ENCODE measurements around the gene FKBP4. TPM values are rescaled to one million over a fixed set of nuclear protein-coding genes. Genes with fewer than 3 reads are reported as not detected.

FKBP4 gene
- total and polyA plus RNA-seq, 3 donors from 2014 or later, result 64.2 to 154 (median 74.9) TPM

DNA sequence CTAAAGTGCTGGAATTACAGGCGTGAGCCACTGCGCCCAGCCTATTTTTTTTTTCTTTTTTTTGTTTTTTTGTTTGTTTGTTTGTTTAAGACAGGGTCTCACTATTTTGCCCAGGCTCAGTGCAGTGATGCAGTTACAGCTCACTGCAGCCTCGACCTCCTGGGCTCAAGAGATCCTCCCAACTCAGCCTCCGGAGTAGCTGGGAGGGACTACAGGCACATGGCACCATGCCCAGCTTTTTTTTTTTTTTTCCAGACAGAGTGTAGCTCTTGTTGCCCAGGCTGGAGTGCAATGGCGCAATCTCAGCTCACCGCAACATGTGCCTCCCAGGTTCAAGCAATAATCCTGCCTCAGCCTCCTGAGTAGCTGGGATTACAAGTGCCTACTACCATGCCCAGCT, 11.9 kb downstream of the FKBP4 start:
- H3K36me3 ChIP-seq (ENCODE audit: low read depth, missing control alignments), result no peaks in the 10 kb centered on the region
- TF ChIP-seq, protein P1, sequence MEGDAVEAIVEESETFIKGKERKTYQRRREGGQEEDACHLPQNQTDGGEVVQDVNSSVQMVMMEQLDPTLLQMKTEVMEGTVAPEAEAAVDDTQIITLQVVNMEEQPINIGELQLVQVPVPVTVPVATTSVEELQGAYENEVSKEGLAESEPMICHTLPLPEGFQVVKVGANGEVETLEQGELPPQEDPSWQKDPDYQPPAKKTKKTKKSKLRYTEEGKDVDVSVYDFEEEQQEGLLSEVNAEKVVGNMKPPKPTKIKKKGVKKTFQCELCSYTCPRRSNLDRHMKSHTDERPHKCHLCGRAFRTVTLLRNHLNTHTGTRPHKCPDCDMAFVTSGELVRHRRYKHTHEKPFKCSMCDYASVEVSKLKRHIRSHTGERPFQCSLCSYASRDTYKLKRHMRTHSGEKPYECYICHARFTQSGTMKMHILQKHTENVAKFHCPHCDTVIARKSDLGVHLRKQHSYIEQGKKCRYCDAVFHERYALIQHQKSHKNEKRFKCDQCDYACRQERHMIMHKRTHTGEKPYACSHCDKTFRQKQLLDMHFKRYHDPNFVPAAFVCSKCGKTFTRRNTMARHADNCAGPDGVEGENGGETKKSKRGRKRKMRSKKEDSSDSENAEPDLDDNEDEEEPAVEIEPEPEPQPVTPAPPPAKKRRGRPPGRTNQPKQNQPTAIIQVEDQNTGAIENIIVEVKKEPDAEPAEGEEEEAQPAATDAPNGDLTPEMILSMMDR (IDR thresholded peaks at IDR 0.05), result no peak
- TF ChIP-seq POLR2A (IDR thresholded peaks at IDR 0.05), result no peak
- H3K27ac ChIP-seq, result no peak overlapping the region
- peaks cover 6% of the 10 kb centered on the region for H3K4me1 ChIP-seq
- WGBS, 2 donors, result 90 to 92% methylated on average over 6 of the region's 6 CpGs
- no peaks in the 10 kb centered on the region for H3K9me3 ChIP-seq
- no peak for DNase-seq
- intact Hi-C loops (cut with DNase I; ENCODE audit: low total_unique reads), result no loop called here
- H3K4me3 ChIP-seq, result no peak overlapping the region
- H3K27me3 ChIP-seq, result no peaks in the 10 kb centered on the region

DNA sequence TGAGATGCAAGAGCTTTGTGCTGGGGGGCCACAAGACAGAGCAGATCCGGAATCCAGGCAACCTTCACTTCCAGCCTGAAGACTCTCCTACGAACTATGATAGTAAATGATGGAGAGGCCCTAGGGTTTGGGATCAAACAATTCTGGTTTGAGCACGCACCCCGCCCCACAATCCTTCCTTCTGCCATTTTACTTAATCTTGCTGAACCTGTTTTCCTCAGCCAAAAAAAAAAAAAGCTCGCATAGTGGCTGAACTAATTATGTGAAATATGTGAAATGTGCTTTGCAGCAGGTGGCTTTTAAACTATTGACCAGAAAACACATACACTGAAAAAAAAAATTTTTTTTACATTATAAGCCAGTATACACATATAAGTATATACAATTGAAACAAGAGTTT, 17.0 kb downstream of the FKBP4 start:
- DNase-seq, result no peak
- H3K9me3 ChIP-seq, result no peaks in the 10 kb centered on the region
- H3K36me3 ChIP-seq (ENCODE audit: low read depth, missing control alignments), result no peaks in the 10 kb centered on the region
- no peaks in the 10 kb centered on the region for H3K27me3 ChIP-seq
- WGBS, 2 donors, result 61% methylated on average over 5 of the region's 5 CpGs
- intact Hi-C loops (cut with DNase I; ENCODE audit: low total_unique reads), result no loop called here
- H3K27ac ChIP-seq, result peak overlapping the region in 1 of 2 donors; percentile 83
- peak overlapping the region in 1 of 2 donors; percentile 82 for H3K4me3 ChIP-seq
- TF ChIP-seq POLR2A (IDR thresholded peaks at IDR 0.05), result no peak
- TF ChIP-seq, protein P1 (IDR thresholded peaks at IDR 0.05), result no peak
- H3K4me1 ChIP-seq, result peaks cover 14% of the 10 kb centered on the region

DNA sequence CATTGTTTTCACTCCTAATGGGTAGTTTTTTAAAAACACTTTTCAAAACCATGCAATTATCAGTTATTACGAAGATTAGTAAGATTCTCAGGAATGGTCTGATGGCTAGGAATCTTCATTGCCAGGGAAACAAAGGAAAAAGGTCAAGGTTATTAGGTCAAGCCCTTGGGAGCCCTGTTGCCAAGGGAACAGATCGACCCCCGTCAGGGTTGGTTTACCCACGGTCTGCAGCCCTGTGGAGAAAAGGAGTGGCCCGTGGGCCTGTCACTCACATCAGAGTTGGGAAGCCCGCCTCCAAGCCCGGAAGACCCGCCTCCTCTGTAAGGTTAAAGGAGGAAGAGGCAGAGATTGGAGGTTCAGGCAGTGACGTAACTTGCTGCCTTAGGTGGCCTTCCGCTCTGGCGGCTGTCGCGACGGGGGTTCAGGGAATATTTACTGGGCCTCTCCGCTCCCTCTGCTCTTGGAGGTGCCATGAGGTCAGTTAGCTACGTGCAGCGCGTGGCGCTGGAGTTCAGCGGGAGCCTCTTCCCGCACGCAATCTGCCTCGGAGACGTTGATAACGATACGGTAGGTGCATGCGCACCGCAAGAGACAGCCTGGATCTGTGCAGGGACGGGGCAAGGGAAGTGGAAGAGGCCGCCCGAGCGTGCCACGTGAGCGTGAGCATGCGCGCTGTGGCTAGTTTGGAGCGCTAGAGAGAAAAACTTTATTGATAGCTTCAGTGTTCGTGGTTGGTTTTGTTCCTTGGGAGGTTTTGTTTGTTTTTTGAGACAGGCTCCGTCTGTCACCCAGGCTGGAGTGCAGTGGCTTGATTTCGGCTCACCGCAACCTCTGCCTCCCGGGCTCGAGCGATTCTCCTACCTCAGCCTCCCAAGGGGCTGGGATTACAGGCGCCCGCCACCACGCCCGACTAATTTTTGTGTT, 17.8 kb downstream of the FKBP4 start, which contains the start of gene ITFG2:
ITFG2 (plus strand) TSS at position 379 of the 924 bp plus-strand sequence; CDS start at position 472, 93 bp downstream.
- Histone ChIP-seq H3K9me3 (no peaks in the 10 kb centered on the region), H3K27ac (peak within 1 kb of the TSS; percentile 83 to 88), H3K4me3 (peak within 1 kb of the TSS; percentile 52 to 82), H3K4me1 (peaks cover 14% of the 10 kb centered on the region), H3K27me3 (no peaks in the 10 kb centered on the region), H3K36me3 (ENCODE audit: low read depth, missing control alignments) (no peaks in the 10 kb centered on the region)
- WGBS, 2 donors, result 0 to 1% methylated on average over 47 to 48 of the region's 48 CpGs
- intact Hi-C loops (cut with DNase I; ENCODE audit: low total_unique reads), result no loop called here
- no peak for TF ChIP-seq POLR2A (IDR thresholded peaks at IDR 0.05)
- TF ChIP-seq, protein P1 (IDR thresholded peaks at IDR 0.05), result no peak
- DNase-seq, result peak; percentile 100

DNA sequence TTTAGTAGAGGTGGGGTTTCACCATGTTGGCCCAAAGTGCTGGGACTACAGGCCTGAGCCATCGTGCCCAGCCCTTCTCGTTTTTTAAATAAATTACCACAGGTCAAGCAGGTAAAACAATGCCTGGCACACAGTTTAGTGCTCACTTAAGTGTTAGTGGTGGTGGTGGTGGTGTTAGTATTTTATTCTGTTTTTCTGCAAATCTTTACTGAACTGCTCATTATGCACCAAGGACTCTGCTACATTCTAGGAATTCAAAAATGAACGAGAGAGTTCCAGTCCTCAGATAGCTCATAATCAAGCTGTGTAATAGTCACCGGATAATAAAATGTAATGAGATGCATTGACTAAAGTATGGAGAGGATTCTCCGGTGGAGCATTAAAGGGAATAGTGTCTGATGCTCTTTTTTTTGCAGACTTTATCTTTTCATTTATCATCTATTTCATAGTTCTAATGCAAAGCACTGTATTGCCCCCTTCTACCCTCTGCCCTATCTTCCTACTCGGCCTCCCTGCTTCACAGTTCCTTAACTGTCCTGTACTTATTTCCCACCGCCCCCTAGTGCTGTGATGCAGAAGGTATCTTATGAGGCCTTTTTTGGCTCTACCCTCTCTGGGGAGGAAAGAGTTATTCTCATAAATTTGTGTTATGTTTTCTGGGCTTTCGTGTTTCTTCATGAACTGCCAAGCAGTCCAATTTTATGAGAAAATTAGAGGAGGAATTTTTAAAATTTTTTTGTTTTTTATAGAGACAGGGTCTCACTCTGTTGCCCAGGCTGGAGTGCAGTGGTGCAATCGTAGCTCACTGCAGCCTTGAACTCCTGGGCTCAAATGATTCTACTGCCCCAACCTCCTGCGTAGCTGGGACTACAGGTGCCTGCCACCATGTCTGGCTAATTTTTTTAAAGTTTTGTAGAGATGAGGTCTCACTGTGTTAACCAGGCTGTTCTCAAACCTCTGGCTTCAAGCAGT, 18.7 kb downstream of the FKBP4 start:
- peak; percentile 75 for DNase-seq
- H3K4me1 ChIP-seq, result peaks cover 14% of the 10 kb centered on the region
- 9 to 11% methylated on average over 10 of the region's 10 CpGs for WGBS, 2 donors
- H3K4me3 ChIP-seq, result peak overlapping the region; percentile 52 to 82
- H3K27me3 ChIP-seq, result no peaks in the 10 kb centered on the region
- H3K36me3 ChIP-seq (ENCODE audit: low read depth, missing control alignments), result no peaks in the 10 kb centered on the region
- no peak for TF ChIP-seq POLR2A (IDR thresholded peaks at IDR 0.05)
- TF ChIP-seq, protein P1 (IDR thresholded peaks at IDR 0.05), result peak; percentile 54 to 75 (median 55)
- intact Hi-C loops (cut with DNase I; ENCODE audit: low total_unique reads), result no loop called here
- H3K27ac ChIP-seq, result peak overlapping the region; percentile 83 to 88
- H3K9me3 ChIP-seq, result no peaks in the 10 kb centered on the region
